Fibroblast of the conjunctiva (primary cell): ENCODE data around the gene MBTPS1.

Experiments
- DNase-seq: peaks from one replicate; pipeline ENCODE4 v3.0.0-alpha.2; 2010; ENCODE audit warnings: low read depth

The MBTPS1 gene

DNA sequence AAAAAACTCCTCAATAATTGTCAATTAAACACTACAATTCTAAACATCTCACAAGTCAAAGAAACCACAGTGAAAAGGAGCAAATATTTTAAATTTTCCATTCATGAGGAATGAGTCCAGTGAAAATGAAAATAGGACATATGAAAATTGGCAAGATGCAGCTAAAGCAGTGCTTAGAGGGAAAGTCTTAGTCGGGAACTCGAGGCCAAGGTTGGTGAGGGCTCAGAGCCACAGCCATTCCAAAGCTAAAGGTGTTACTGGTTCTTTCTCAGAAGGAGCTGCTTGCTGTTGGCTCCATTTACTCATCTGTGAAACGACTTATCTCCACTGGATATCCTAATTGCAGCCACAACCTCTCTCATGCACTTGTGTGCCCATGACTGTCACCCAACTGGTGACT lies 80.6 kb downstream of the MBTPS1 start:
- no peak for DNase-seq

DNA sequence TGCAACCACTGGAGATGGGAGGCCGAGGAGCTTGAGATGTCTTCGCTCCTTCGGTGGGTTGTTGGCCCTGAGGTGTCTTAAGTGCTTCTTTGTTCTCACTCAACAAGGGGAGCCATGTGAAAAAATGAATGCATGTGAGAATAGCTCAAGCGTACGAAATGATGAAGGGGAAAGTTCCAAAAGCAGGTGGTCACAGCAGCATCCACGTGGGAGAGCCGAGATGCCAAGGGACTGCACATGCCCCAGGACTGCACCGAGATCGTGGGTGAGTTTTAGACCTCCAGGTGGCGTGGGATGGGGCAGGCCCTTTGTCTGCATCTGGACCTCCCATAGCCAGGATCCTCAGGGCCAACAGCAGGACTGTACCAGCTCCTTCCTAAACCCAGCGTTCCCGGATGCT lies 82.2 kb downstream of the MBTPS1 start:
- DNase-seq = no peak

GRCh38 chr16:84033251-84034195 lies 83.2 kb downstream of the MBTPS1 start:
- no peak for DNase-seq

DNA sequence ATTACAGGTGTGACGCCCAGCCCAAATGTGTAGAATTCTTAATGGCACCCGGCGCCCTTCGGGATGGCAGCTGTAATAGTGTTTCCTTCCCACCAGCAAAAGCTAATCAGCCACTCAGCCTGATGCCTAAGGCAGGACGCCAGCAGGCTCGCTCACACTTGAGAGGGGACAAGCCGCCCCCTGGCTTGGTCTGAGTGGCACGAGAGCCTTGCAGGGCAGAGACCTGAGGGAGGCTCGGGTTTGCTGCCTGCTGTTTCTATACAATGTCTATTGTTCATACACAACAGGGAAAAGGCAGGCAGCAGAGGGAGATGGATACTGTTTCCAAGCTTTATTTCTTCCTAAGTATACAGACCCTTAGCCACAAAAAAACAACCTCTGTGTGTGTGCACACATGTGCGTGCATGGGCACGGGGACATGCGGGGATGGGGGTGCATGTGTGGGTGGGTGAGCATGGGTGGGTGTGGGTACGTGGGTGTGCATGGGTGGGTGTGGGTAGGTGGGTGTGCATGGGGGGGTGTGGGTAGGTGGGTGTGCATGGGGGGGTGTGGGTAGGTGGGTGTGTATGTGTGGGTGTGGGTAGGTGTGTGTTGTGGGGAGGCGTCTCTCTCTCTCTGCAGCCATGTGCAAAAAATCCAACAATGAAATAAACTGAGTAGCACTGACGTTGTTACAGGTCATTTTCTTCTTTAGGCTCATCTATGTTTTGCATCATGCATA lies 84.1 kb downstream of the MBTPS1 start:
- DNase-seq = no peak

DNA sequence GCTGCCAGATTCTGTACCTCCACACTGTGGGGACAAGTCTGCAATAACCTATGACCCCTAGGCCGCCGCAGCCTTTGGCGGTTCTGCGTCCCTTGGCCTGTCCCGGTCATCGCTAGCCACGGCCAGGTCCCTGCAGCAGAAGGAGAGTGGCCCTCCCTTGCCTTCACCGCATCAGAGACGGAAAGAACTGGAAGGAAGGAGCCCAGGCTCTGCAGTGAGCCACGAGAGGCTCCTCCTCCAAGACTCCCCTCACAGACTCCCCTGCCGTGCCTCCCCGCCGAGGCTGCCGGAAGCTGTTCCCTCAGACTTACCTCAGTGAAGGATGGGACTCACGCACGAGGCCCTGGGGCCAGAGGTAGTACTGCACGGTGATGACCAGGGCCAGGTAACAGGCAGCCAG lies 85.2 kb downstream of the MBTPS1 start:
- no peak for DNase-seq

DNA sequence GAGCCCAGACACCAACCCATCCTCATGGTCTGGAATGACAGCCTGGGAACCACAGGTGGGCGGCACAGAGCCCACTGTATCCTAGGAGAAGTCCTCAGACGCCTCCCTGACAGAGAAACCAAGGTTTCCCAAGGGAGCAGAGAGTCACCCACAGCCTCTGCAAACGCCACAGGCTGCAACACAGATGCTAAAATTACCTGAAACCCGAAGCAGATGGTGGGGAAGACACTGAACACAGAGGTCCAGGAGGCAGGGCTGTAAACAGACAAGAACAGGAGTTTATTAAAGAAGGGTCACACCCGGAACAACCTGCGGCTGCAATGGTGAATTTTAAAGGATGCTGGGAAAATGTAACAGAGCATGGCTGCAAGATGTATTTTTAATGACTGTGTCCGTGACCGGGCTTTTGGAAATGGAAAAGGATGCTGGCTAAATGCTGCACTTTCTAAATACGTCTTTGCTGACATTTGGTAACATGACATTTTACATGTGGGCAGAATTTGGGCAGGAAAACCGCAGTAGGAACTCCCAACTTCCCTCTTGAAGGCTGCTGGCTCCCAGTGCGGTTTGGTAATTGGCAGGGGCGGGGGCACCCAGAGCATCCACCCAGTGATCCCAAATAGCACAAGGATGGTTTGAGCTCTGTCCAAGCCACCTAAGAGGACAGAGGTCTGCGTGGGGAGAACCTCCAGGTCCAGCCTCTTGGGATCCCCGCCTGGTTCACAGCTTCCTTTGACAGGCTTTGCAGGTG lies 87.3 kb downstream of the MBTPS1 start:
- DNase-seq = no peak

GRCh38 chr16:84027625-84028024 lies 89.1 kb downstream of the MBTPS1 start:
- no peak for DNase-seq

DNA sequence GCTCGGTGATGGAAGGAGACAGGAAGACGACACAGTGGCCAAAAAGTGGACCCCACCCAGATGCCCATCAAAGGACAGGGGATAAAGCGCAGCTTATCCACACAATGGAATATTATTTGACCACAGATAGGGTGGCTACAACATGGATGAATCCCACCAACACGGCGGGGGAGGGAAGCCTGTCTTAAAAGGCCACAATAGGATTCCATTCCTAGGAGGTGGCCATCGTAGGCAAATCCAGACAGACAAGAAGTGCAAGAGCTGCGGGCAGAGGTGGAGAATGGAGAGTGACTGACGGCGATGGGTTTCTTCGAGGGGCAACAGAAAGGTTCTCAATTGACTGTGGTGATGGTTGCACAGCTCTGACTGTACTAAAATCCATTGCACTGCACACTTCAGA lies 90.1 kb downstream of the MBTPS1 start:
- DNase-seq = no peak

DNA sequence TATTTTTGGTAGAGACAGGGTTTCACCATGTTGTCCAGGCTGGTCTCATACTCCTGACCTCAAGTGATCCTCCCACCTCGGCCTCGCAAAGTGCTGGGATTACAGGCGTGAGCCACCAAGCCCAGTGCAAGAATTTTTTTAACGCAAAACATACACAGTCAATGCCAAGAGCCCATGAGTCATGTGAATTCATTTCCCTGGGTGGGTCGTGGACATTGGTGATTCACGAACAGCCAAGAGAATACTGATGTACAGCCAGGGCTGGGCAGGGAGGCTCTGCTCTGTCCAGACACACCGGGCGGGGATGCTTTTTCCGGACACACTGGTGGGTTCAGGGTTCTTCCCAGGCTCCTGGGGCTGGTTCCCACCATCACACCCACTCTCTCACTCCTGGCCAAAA lies 91.9 kb downstream of the MBTPS1 start:
- peak; percentile 83 for DNase-seq

DNA sequence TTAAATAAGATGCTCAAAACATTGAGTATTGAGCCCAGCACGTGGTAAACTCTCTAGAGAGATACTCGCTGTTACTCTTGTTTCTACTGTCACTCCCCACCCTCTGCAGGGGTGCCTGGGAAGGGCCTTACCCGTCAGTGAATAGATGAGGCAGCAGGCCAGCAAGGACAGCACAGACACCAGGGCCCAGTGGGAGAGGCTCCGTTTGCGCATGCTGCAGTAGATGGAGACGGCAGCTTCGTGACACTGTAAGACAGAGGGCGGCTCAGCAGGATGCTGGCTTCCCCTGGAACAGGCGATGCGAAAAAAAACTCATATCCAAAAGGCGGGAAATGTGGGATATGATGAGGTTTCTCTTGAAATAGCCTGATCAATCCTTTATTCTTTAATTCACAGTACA lies 94.1 kb downstream of the MBTPS1 start:
- no peak for DNase-seq

- no peak for DNase-seq
Observed at GRCh38 chr16:84021488-84021887, 95.3 kb downstream of the MBTPS1 start.

DNA sequence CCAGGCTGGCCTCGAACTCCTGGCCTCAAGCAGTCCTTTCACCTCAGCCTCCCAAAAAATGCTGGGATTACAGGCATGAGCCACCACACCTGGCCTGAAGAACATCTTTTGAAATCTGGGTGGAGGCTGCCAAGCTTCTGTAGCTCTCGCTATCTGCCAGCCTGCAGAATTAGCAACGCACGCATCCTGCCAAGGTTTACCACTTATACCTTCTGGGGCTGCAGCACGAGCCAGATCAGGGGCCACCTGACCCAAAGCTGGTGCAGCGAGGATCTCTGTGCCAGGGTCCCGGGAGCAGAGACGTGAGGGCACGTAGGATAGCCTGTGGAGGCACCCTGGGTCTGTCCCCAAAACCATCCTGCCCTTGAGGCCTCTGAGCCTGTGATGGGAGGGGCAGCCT lies 96.4 kb downstream of the MBTPS1 start:
- no peak for DNase-seq

GRCh38 chr16:84018710-84019109 lies 98.0 kb downstream of the MBTPS1 start:
- DNase-seq = no peak

DNA sequence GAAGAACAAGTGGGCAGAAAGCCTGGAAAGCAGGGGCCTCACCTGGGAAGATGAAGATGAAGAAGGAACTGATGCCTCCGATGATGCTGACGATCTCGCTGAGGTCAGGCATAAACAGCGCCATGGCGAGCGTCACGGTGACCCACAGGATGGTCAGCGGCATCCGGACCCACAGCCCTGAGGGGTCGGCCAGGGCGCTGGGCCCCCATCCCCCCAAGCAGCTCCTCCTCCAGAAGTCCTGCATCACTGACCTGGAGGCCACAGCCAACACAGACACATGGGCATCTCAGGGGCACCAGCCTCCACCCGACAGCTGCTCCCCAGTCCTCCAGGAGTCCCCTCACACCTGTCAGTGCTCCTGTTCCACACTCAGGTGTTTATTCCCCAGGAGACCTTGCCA lies 100.3 kb downstream of the MBTPS1 start:
- no peak for DNase-seq

GRCh38 chr16:84015399-84015798 lies 101.3 kb downstream of the MBTPS1 start:
- DNase-seq = no peak

DNA sequence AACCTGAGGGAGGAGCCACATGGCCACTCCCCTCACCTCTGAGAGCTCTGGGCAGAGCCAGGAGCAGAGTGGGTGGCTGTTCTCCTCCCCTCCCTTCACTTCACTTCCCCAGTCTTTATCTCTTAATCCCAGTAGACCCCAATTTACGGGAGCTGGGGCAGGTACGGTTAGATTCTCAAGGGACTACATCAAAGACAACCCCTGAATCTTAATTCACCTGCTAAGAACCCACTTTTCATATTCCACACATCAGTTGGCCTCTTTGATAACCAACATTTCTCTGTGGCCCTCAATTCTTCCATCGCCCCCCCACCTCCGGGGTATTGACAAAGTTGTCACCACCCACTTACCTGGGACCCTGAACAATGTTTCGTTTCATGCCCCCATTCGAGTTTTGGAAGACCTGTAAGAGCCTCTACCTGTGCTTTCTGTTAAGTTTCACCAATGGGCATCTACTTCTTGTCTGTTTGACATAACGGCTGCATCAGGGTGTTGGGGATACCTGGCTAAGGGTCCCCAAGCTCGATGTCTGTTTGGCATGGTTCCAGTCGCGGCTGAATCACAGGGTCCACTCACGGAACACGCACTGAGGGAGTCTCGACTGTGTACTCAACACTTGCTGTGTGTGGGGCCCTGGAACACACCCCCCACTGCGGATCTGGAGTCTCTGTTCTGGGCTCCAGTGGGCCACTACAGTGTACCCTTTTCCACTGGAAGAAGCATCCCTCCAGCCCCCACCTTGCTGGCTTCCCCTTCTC lies 102.0 kb downstream of the MBTPS1 start:
- DNase-seq = no peak

- peak; percentile 22 for DNase-seq
Observed at GRCh38 chr16:84013787-84014569, 102.8 kb downstream of the MBTPS1 start.

DNA sequence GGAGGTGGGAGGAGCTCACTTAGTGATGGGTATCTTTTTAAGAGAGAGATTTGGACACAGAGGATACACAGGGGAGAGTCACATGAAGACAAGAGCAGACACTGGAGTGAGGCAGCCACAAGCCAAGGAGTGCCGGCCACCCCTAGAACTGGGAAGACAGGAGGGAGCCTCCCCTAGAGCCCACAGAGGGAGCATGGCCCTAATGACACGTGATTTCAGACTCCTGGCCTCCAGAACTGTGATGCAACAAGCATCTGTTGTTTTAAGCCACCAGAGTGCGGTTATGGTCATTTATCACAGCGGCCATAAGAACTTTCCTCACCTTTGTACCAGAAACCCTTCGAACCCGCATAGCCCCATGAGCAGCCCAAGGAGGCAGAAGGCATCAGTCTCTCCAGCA lies 107.5 kb downstream of the MBTPS1 start:
- DNase-seq = no peak

DNA sequence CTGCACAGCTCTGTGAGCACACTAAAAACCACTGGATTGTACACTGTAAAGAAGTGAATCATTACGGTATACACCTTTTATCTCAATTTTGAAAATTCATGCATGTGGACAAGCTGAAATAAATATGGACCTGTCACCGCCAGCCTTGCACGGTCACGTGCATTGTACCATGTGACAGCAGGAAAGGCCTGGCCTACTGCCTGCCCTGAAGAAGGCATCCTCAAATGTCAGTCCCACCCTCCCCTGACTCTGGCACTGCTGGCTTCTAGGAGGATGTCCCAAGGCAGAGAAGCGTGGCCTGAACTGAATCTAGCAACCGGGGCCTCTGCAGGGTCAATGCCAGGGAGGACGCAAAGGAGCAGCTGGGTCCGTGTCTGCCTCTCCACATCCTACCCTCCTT lies 108.8 kb downstream of the MBTPS1 start:
- no peak for DNase-seq

DNA sequence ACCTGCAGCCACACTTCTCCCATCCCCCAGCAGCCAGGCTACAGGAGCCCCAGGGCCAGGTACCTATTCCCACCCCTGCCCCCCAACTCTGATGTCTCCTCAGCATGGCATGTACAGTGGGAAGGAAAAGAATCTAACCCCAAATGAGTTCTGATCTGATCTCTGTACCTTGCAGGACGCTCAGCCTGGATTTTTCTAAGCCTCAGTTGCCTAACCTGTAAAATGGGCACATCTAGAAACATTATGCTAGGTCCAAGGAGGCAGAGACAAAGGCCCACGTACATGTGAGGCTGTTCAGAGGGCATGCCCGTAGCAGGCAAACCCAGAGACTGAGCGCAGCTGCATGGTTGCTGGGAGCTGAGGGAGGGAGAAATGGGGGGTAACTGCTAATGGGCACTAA lies 109.2 kb downstream of the MBTPS1 start:
- no peak for DNase-seq

DNA sequence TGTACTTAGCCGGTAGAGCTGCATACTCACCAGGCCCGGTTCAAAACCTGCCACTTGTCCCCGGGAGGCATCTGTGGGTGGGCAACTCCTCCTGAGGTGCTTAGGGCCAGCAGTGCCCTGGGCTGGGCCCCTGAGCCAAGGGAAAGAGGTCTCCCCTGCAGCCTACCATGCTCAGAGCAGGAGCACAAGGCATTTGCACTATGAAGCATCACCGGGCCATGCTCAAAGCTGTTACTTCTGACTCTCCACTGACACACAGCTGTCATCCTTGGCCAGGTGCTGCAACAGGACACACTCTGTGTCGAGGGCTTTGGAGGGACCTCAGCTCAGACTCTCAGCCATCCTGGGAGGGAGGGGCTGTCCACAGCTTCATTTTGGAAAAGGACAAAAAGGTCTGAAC lies 111.4 kb downstream of the MBTPS1 start:
- DNase-seq = no peak
